HG03064 (cell line): Measurements from ENCODE around the gene CBFA2T2.

Experiments
- ATAC-seq: cut with Tn5 transposase; IDR thresholded peaks from one replicate; pipeline ENCODE4 v1.9.1; 2021; ENCODE audit warnings: low read depth; ENCODE audit not compliant: unreplicated experiment

CBFA2T2 gene

DNA sequence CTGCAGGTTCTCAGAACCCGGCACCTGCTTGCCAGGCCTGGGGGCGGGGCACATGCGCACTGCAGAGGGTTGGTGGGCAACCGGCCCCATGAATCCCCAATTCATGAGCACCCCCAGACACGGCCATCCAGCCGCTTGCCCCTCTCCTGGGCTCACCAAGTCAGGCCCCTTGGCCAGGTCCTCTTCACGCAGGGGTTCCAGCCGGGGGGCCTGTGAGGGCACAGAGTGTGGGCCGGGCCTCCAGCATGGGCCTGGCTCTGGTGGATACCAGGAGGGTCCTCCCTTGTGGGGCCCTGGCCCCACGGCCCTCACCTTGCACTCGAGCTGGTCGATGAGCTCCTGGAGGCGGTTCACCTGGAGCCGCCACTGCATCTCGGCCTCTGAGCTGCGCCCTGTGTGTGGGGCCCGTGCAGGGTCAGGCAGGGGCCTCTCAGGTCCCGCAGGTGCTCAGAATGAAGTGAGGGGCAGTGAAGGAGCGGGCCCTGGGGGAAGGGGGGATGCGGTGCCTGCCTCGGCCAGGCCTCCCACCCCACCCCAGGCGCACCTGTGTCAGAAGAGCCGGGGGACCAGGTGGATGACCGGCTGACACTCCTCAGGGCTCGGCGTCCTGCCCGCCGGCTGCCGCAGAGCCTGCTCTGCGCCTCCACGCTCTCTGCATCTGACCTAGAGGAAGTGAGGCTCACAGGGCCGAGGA lies 169.6 kb downstream of the CBFA2T2 start:
- no peak for ATAC-seq

DNA sequence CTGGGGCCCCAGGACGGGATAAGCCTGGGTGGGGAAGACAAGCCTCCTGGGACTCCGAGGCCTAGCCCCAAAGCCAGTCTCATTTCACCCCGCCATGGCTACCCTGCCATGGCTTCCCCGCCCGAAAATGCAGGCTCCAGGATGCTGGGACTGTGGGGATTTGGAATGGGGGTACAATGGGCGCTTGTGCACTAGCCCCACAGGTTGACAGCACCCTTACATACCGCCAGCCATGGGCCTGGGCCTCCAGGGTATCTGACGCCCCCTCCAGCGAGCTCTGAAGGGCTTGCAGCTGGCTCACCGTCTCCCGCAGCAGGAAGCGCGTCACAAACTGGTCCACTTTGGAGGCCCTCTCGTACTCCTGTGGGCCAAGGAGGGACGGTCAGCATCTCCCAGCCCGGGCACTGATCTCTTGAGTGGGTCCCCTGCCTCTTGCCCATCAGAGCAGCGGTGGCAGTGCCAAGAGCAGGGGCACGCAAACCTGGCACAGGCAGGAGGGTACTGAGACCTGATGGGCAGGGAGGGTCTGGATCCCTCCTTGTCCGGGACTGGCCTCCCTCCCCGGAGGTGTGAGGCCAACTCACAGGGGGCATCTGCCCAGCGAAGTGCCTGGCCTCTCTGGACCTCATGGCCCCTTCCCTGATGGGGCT lies 170.3 kb downstream of the CBFA2T2 start:
- no peak for ATAC-seq

DNA sequence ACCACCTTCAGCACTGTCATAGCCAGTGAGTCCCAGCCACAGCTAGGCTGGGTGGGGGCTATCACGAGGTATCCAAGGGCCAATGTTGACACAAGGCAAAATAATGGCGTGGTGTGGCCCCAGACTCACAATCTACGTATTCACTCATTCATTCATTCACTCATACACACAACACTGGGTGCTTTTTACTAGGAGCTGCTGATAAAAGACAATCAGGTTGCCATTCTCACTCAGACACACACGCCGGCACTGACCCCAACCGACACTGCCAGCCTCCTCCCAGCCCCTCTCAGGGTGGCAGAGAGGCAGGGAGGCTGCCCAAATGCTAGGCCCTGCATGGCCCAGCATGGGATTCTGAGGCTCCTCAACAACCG lies 170.8 kb downstream of the CBFA2T2 start:
- ATAC-seq = no peak

DNA sequence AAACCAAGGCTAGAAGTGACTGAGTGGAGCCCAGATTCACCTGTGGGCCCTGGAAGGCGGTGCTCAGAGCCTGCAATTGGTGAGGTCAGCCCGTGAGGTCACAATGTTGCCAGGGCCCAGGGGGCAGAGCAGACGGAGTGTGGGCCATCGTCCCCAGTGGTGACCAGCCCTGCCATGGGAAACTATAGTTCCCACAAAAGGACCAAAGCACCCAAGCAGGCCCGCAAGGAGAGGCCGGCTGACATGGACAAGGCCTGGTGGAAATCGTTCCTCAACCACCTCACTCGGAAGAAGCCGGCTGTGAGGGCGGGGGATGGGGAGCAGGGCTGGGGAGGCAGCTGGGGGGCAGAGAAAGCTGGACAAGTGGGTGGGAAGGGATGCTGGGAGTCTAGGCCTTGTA lies 172.3 kb downstream of the CBFA2T2 start, which contains the start of gene C20orf144:
Gene C20orf144 (plus strand): TSS at position 156 of the 400 bp plus-strand sequence. CDS start 19 bp downstream, at position 175.
- ATAC-seq = no peak

DNA sequence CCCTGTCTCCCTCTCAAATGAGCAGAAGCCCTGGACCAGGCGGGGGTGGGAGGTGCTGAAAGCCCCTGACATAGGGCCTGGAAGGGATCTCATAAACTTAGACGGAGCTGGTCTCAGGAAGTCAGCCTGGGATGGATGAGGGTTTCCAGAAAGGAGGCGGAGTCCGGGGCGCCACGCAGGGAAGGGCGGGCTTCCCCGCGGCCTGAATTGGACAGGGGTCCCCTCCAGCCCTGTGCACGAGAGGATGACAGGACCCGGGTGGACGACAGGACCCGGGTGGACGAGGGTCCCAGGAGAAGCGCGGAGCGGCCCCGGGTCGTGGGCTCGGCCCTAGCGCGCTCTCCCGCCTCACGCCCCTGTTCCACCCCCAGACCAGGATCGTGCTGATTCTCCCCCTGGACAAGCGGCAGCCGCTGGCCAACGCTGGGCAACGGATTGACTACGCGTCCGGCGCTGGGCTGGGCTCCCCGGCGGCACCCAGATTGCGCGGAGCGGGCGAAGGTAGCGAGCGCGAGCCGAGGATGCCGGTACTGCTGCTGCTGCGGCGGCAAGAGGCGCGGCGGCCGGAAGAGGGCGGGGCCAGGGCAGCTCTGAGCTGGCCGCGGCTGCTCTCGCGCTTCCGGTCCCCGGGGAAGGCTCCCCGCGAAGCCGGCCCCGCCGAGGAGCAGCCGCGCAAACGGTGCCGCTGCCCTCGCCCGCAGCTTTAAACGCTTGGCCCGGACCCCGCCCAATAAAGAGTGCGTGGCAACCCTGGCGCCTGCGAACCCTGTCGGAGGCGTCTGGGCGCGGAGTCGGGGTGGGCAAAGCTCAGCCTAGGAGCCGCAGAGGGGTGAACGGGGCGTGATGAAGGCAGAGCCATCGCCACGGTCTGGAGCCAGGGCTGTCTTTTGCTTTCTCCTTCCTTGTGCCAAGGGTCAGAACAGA lies 173.5 kb downstream of the CBFA2T2 start:
- no peak for ATAC-seq

DNA sequence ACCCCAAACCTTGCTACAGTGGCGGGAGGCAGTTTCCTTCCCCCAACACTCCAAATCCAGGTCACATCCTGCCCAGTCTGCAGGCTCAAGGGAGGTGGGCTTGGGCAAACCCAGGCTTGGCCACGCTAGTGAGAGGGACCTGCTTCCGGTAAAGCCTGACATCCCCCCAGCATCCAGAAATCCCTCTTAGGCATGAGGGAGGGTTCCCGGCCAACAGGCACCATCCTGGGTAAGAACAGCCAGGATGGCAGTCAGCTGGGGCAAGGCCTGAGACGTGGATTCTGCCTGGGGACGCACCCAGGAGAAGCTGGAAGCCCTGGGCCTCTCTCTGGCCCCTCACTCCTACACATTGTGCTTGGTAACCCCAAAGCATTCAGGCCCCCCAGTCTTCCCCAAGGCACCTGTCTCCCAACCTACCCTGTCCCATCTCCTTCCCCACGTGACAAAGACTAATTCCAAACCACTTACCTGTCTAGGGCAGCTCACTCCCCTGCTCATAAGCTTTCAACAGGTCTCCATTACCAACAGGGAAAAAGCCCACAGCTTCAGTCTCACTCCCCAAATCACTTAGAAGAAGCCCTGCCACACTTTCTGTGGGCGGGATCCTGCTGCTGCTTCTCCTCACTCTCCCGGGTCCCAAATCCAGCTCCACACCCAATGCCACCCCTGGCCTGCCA lies 174.3 kb downstream of the CBFA2T2 start:
- ATAC-seq = no peak

DNA sequence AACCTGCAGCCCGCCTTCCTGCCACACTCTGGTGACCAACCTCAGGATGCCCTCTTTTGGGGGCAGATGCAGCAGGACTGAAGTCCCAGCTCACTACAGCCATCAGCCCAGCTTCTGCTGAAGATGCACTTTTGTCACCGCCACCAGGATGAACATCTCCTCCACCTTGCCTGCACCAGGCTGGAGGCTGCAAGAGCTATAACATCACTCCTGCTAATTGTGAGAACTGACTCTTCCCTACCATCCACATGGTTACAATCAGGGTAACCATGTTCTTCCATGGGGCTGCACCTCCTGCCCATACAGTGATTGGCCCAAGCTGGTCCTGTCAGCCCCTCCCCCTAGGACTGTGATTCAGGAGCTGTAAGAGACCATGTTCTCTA lies 174.9 kb downstream of the CBFA2T2 start:
- ATAC-seq = no peak

DNA sequence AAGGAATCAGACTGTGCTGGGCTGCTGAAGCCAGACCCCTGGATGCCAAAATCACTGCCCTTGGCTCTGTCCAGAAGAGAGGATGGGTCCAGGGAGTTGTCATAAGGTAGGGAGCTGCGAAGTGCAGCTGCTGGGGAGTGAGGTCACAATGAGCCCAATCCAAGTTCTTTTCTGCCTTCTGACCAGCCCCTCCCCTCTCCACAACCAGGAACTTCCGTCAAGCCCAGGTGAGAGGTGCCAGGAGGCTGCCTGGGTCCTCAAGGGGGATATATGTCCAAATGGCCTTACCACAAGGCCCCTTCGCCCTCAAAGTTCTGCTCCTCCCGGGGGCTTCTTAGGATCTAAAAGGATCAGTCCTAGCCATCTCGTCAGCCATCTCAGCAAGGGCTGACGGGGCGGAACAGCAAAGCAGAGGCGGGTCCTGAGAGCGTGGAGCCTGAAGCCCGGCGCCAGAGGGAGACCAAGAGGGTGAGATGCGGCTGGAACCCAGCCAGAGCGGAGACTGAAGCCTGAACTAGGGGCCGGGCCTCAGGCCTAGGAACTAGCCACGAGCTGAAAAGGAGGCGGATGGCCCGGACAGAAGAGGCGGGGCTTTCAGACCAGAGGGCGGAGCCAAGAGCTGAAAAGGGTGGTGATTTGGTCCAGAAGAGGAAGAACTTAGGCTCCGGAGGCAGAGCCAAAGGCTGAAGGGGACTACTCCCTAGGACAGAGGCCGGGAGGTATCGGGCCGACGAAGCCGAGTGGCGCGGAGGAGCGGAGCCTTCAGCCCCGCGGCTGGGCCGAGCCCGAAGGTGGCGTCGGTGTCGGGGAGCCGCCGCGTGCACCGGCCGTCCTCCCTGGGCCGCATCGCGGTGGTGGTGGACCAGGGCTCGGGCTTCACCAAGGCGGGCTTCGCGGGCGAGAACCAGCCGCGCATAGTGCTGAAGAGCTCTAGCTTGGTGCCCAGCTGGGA lies 176.7 kb downstream of the CBFA2T2 start, which contains the start of gene ACTL10:
Gene ACTL10 (plus strand): TSS at position 651 of the 952 bp plus-strand sequence. CDS start 555 bp downstream, outside the sequence.
- ATAC-seq = peak; percentile 51

DNA sequence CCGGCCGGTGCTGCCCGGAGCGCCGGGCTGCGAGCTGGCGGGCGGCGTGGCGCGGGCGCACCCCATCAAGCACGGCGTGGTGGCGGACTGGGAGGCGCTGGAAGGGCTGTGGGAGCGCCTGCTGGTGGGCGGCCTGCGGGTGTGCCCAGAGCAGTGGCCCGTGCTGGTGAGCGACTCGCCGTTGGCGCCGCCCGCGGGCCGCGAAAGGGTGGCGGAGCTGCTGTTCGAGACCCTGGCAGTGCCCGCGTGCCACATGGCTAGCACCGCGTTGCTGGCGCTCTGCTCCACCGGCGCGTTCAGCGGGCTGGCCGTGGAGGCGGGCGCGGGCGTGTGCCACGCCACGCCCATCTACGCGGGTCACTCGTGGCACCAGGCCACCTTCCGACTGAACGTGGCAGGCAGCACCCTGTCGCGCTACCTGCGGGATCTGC lies 177.4 kb downstream of the CBFA2T2 start:
- peak; percentile 13 for ATAC-seq

DNA sequence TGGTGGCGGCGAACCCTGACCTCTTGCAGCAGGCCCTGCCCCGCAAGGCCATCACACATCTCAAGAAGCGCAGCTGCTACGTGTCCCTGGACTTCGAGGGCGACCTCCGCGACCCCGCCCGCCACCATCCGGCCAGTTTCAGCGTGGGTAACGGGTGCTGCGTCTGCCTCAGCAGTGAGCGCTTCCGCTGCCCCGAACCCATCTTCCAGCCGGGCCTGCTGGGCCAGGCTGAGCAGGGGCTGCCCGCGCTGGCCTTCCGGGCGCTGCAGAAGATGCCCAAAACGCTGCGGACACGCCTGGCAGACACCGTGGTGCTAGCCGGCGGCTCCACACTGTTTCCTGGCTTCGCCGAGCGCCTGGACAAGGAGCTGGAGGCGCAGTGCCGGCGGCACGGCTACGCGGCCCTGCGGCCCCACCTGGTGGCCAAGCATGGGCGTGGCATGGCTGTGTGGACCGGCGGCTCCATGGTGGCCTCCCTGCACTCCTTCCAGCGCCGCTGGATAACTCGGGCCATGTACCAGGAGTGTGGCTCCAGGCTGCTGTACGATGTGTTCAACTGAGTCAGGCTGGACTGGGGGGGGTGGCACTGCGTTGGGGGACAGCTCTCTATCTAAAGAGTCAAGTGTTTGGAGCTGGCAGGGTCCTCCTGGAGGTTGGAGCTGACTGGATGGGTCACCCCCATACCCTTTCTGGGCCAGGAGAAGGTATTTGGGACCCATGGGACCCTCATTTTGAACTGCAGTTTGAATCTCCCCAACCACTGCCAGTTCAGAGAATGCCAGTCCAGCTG lies 178.0 kb downstream of the CBFA2T2 start:
- ATAC-seq = no peak

DNA sequence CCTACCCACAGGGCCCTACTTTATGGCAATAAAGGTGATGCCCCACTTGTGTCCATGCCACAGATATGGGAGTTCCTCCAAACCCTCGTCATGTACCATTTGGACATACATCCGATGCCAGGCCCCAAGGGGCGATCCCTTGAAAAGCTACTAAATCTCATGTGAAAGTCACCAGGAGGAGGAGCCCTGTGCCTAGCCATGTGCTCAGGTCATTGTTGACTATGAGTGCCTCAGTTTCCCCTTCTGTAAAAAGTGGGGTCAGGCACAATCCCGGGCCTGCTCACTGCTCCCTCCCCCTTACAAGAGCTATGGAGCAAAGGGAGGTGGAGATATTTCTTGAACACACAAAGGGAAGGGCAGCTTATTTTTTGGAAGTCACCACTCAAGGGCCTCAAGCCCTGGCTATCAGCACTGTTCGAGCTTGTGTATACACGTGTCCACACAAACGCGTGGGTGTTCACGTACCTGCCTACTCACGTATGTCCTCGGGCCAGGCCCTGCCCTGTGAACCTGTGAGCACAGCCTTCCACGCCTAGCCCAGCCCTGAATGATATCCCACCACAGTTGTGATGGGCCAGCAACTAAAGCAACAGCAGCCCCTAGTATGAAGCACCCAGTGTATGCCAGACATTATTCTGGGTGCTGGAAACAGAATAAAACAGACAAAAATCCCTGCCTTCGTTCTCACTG lies 178.7 kb downstream of the CBFA2T2 start:
- ATAC-seq = no peak

DNA sequence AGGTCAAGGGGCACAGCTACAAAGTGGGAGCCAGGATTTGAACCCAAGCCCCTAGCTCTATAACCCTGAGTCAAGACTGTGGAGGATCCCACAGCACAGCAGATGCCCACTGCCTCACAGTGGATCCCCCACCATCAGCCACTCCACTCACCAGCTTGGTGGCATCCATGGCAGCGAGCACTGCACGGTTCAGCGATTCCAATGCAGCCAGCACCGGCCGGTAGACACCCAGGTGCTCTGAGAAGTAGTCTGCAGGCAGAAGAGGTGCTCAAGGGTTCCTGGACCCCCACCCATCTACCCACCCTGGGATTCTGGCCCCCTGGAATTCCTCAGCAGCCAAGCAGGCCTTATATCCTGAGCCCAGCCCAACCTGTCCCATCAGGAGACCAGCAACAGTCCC lies 179.3 kb downstream of the CBFA2T2 start:
- no peak for ATAC-seq

DNA sequence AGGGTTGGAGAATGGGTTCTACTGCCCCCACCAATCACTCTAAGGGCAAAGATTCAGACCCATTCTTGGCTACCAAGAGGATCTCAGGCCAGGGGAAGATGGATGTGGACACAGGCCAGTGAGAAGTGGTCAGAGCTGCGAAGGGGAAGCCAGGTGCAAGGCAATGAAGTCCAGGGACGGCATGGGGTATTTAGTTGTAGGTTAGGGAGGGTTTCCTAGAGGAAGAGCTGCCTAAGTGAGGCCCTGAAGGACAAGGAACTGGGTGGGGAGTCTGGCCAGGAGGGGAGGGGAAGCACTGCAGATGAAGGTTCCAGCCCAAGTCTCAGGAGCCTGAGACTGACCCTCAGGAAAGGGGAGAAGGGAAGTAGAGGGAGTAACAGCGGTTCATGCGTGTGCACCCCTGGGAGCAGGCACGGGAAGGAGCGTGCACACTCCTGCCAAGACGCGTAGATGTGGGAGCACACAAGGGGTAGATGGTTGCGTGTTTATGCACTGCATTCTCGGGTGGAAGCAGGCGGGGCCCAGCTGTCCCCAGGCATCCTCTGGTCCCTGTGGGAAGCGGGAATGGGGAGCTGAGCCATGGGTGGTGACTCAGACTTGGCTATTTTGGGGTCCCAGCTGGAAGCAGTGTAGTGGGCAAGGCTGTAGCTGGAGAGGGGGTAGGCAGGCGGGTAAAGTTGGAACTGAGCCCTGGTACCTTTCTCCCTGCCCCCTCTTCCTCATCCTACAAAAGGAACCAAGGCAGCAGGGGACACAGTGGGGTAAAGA lies 180.2 kb downstream of the CBFA2T2 start:
- no peak for ATAC-seq

DNA sequence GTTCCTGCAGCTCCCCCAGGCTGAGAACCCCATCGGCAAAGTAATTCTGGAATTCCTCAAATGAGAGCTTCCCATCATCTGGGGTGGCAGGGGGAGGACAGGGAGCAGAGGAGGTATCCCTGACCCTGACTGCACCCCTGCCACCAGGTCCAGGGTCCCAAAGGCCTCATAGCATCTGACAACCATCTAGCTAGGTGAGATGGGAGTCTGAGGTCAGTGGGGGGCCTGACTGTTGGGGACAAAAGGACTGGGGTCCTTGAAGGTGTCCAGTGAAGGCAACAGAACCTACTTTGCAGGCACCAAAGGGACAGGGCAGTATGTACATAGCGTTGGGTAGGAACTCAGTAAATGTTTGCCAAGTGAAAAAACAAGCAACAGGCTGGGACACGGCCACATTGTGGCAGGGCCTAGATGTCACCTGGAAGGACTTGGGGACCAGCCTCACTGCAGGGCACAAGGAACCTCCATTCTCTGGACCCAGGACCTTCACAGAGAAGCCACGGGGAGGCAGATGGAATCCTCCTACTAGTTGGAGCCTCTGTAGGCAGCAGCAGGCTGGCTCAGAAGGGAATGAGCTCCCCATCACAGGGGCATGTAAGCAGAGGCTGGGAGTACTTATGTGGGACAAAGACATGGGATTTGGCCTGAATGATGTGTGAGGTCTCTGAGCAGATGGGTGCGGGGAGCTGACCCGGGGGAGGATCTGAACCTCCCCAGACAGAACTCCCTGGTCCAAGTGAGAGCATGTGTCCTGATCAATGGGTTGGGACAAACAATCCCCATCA lies 181.0 kb downstream of the CBFA2T2 start:
- ATAC-seq = no peak

DNA sequence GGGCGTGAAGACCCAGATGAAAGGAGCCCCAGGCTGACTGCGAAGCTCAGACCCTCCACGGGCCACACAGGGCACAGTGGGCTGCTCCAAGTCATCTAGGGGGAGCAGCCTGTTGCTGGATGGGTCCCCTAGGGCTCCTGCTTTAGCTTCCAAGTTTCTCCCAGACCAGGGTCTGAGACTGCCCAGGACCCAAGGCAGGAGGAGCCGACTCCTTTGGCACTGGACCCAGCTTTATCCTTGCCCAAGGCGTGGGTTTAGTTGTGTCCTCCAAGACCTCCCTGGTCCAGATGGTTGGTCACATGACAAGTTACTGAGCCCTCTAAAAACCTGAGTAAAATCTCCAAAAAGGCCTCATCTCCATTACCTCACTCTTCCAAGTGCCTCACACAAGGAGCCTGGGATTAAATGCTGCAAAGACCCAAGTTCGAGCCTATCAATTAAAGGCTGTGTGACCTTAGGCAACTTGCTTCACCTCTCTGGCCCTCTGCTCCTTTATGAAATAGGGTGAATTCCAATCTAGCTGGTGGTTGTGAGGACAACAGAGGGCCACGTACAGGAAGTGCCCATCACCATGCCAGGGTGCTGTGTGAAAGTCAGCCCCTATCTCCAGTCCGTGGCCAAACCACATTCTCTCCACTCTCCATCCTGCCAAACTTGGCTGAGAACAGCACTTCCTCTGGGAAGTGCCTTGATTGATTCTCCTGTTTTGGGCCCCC lies 181.8 kb downstream of the CBFA2T2 start:
- no peak for ATAC-seq
